Loucy (cell line): ENCODE measurements around the gene MAGIX.

ENCODE experiments used
- EZH2phosphoT487 ChIP-seq: fragments of 200-600 bp; IDR thresholded peaks from 2 replicates; pipeline ENCODE4 v1.6.1; 2018; ENCODE audit warnings: antibody characterized with exemption, mild to moderate bottlenecking, moderate library complexity, borderline replicate concordance
- TF ChIP-seq, protein P1 (sequence below): fragments of 200-600 bp; sonication (generic); conservative IDR thresholded peaks from 2 replicates; pipeline ENCODE4 v1.5.1; 2014; ENCODE audit warnings: mild to moderate bottlenecking, antibody characterized with exemption, low read length

DNA sequence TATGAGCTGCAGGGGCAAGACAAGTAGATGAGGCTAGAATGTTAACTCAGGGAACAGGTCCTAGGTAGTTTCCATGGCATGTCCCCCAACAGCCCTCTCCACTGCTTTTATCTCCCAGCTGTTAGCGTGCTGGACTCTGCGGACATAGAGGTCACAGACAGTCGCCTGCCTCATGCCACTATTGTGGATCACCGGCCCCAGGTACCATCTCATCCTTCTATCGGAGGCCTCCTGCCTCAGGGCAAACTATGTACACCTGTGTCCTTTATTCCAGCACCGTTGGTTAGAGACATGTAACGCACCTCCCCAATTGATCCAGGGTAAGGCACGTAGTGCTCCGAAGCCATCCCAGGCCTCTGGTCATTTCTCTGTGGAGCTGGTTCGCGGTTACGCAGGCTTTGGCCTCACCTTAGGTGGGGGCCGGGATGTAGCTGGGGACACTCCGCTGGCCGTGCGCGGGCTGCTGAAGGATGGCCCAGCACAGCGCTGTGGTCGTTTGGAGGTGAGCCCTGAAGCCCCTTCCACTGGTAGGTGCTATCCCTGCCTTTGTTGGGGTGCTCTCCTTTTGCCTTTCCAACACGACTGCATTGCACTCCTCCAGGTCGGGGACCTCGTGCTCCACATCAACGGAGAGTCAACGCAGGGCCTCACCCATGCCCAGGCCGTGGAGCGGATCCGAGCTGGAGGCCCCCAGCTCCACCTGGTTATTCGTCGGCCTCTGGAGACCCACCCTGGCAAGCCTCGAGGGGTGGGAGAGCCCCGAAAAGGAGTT lies 2.2 kb downstream of the MAGIX start:
- TF ChIP-seq EZH2phosphoT487: no peak
- TF ChIP-seq, protein P1, sequence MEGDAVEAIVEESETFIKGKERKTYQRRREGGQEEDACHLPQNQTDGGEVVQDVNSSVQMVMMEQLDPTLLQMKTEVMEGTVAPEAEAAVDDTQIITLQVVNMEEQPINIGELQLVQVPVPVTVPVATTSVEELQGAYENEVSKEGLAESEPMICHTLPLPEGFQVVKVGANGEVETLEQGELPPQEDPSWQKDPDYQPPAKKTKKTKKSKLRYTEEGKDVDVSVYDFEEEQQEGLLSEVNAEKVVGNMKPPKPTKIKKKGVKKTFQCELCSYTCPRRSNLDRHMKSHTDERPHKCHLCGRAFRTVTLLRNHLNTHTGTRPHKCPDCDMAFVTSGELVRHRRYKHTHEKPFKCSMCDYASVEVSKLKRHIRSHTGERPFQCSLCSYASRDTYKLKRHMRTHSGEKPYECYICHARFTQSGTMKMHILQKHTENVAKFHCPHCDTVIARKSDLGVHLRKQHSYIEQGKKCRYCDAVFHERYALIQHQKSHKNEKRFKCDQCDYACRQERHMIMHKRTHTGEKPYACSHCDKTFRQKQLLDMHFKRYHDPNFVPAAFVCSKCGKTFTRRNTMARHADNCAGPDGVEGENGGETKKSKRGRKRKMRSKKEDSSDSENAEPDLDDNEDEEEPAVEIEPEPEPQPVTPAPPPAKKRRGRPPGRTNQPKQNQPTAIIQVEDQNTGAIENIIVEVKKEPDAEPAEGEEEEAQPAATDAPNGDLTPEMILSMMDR: no peak
